GM12878 (cell line): ENCODE data around the gene CD52. TPM values are rescaled to one million over a fixed set of nuclear protein-coding genes. Genes with fewer than 3 reads are reported as not detected.

Experiments
- ATAC-seq: fragments of 200-7000 bp; cut with Tn5 transposase; 3 replicates; pipeline ENCODE4 v1.9.1; 2020; ENCODE audit warnings: mild to moderate bottlenecking, moderate library complexity
- BruUV-seq: library from RNA; stranded (reverse); fragments of 400-500 nt; replicated peaks from 2 replicates; lab custom pipeline; 2021; lab: Mats Ljungman, UMichigan
- CTCF ChIA-PET: fragments of 300-600 bp; sonication (Branson Sonifier 250); formaldehyde crosslinking; extraction: SDS; loops from one replicate; lab custom pipeline; 2021; ENCODE audit warnings: inconsistent platforms; lab: Yijun Ruan, JAX
- POLR2A ChIA-PET: fragments of 350-600 bp; formaldehyde crosslinking; extraction: SDS; loops from one replicate; lab custom pipeline; 2021; ENCODE audit warnings: inconsistent platforms; lab: Charles Lee
- RAD21 ChIA-PET: fragments of 300-600 bp; sonication (Branson Sonifier 250); formaldehyde crosslinking; loops from one replicate; lab custom pipeline; 2023; ENCODE audit warnings: antibody characterized with exemption; ENCODE audit not compliant: unreplicated experiment; lab: Charles Lee
- SMC1A ChIA-PET: fragments of 300-600 bp; sonication (Branson Sonifier 250); formaldehyde crosslinking; loops from one replicate; lab custom pipeline; 2023; ENCODE audit not compliant: unreplicated experiment, uncharacterized antibody; lab: Charles Lee
- DNase-seq: peaks from one replicate; pipeline ENCODE4 v3.0.0-alpha.2; 2011; ENCODE audit warnings: low read depth, low spot score
- FAIRE-seq: peaks from 3 replicates; lab custom pipeline; 2011; peaks lifted over from hg19 to GRCh38; lab: Jason Lieb, UNC
- H2AFZ ChIP-seq: 2 replicates; pipeline ENCODE4 v1.6.0; 2011; ENCODE audit warnings: low read depth, low read length, control low read depth; ENCODE audit not compliant: control insufficient read depth
- H3K27ac ChIP-seq: 2 replicates; pipeline ENCODE4 v1.5.1; 2011; ENCODE audit warnings: control low read depth; ENCODE audit not compliant: control insufficient read depth, insufficient read depth
- H3K27me3 ChIP-seq, 2 experiments: replicated peaks in 1 of 2; 2 replicates each; pipeline versions ENCODE4 v1.6.0 to v1.6.1; 2011; ENCODE audit warnings: low read length in 1 of 2; ENCODE audit not compliant: control insufficient read depth in 2 of 2, insufficient read depth in 2 of 2
- H3K36me3 ChIP-seq, 2 experiments: 2 replicates each; pipeline ENCODE4 v1.5.1; 2011; ENCODE audit warnings: low read length in 1 of 2; ENCODE audit not compliant: control insufficient read depth in 2 of 2, insufficient read depth in 2 of 2
- H3K4me1 ChIP-seq: 2 replicates; pipeline ENCODE4 v1.6.1; 2011; ENCODE audit warnings: mild to moderate bottlenecking, low read length, moderate library complexity, mixed read lengths; ENCODE audit not compliant: control insufficient read depth, insufficient read depth
- H3K4me2 ChIP-seq: 2 replicates; pipeline ENCODE4 v1.6.0; 2011; ENCODE audit warnings: control low read depth; ENCODE audit not compliant: control insufficient read depth, insufficient read depth
- H3K4me3 ChIP-seq: fragments of 200-600 bp; sonication (generic); 2 replicates; pipeline ENCODE4 v1.5.1; 2016
- H3K79me2 ChIP-seq: 2 replicates; pipeline ENCODE4 v1.6.0; 2011; ENCODE audit warnings: low read length; ENCODE audit not compliant: control insufficient read depth, insufficient read depth
- H3K9ac ChIP-seq: 2 replicates; pipeline ENCODE4 v1.8.0; 2011; ENCODE audit warnings: low read length, control low read depth, mixed read lengths; ENCODE audit not compliant: control insufficient read depth, insufficient read depth
- H3K9me3 ChIP-seq: replicated peaks from 3 replicates; pipeline ENCODE4 v1.5.1; 2011; ENCODE audit warnings: mild to moderate bottlenecking, low read length; ENCODE audit not compliant: control insufficient read depth, insufficient read depth
- H4K20me1 ChIP-seq: 2 replicates; pipeline ENCODE4 v1.6.0; 2011; ENCODE audit not compliant: control insufficient read depth, insufficient read depth
- ELK1 ChIP-seq: IDR thresholded peaks from 2 replicates; pipeline ENCODE4 v1.6.1; 2012; ENCODE audit warnings: low read depth, low read length, improper control_type of control experiment
- MEF2A ChIP-seq: IDR thresholded peaks from 2 replicates; pipeline ENCODE4 v1.6.1; 2011; ENCODE audit warnings: low read depth, mild to moderate bottlenecking, low read length, moderate library complexity; ENCODE audit not compliant: insufficient read depth
- WGBS: methylation state at CpG from one replicate; pipeline ENCODE4 v1.1.6; 2016; ENCODE audit warnings: low lambda C conversion rate; ENCODE audit not compliant: insufficient replicate concordance, insufficient coverage; ENCODE audit errors: missing lambda C conversion rate; 5-methylcytosine and 5-hydroxymethylcytosine counted together
- in situ Hi-C: fragments of 300-500 bp; cut with MboI; formaldehyde crosslinking; loops from 9 replicates; pipeline ENCODE4 v1.14.3; 2018; ENCODE audit warnings: mixed read lengths
- intact Hi-C: fragments of 100-400 bp; cut with micrococcal nuclease; formaldehyde crosslinking; loops from one replicate; pipeline ENCODE4 v1.14.2; 2022; ENCODE audit not compliant: unreplicated experiment
- polyA plus RNA-seq, 11 experiments: library from polyadenylated mRNA; depleted of rRNA in 4 of 11; unstranded in 6 of 11; stranded (reverse) in 5 of 11; fragments of >200 nt; fragmentation: Nextera tagmentation in 4 of 11; fragmentation: Illumina TruSeq in 1 of 11; extraction: Ambion mirVana in 4 of 11; extraction: Trizol in 1 of 11; gene quantifications; 1 replicate in 1 of 11; 2 replicates in 10 of 11; pipeline versions ENCODE4 v1.2.1 to v1.2.3, GENCODE V29; 2011 to 2016; ENCODE audit warnings: inconsistent platforms in 2 of 11, missing spikeins in 2 of 11, low read depth in 1 of 11
- total RNA-seq, 4 experiments: library from RNA; depleted of rRNA in 3 of 4; stranded (reverse); fragments of >200 nt in 3 of 4; fragmentation: Illumina TruSeq in 1 of 4; extraction: Trizol in 1 of 4; gene quantifications; 2 replicates each; pipeline versions ENCODE4 v1.2.1 to v1.2.3, GENCODE V29; 2013 to 2021

Gene CD52
- total and polyA plus RNA-seq, 10 of the 15 experiments (the other 5 are each of a cell fraction or from before 2014, with no cell fraction given), result 237 to 2,736 (median 532) TPM

GRCh38 chr1:26286064-26286416 is 31.7 kb upstream of the CD52 start:
- 93% methylated on average over 2 of the region's 2 CpGs for WGBS
- RAD21 ChIA-PET, result interaction anchor here (0.6 to 8.7 kb wide), 12 partner anchors 10 to 938 kb away, joined by 3 to 477 read pairs (median 11); partner anchors contain the start of genes CD52, DHDDS and UBXN11
- SMC1A ChIA-PET, result interaction anchor here (0.6 to 11.1 kb wide), 13 partner anchors 10 to 243 kb away, joined by 3 to 474 read pairs (median 12); partner anchors contain the start of genes CD52 and UBXN11
- in situ Hi-C loops (loop anchor here (5.0 kb wide), 1 partner anchor 36 kb away; no protein-coding TSS in a partner anchor), intact Hi-C loops (no loop called here)
- POLR2A ChIA-PET, result interaction anchor here (9.2 kb wide), 1 partner anchor 32 kb away, joined by 253 read pairs; the partner anchor contains the start of gene CD52
- Histone ChIP-seq H3K4me3 (no peak overlapping the region), H3K36me3 (peaks cover 3 to 4% of the 10 kb centered on the region in 2 experiments; a peak in 2 of 4 replicates), H4K20me1 (no peaks in the 10 kb centered on the region), H2AFZ (no peak overlapping the region), H3K4me2 (no peak overlapping the region; the same call in 1 of the 2 replicates), H3K27ac (peak overlapping the region; percentile 86; the same call in 1 of the 2 replicates), H3K79me2 (peaks cover 7% of the 10 kb centered on the region), H3K27me3 (no peaks in the 10 kb centered on the region), H3K9ac (no peak overlapping the region), H3K9me3 (no peaks in the 10 kb centered on the region), H3K4me1 (peaks cover 76% of the 10 kb centered on the region)
- FAIRE-seq, result no peak
- no peak for ATAC-seq
- BruUV-seq, result no TSS peak
- 0 out of 2 replicates have a peak, but pooled peaks have one; percentile 42 for TF ChIP-seq ELK1
- TF ChIP-seq MEF2A, result no peak
- CTCF ChIA-PET, result interaction anchor here (0.6 to 18.0 kb wide), 24 partner anchors 10 to 737 kb away, joined by 3 to 879 read pairs (median 10); partner anchors contain the start of genes CD52, CEP85, UBXN11 and ZNF593
- no peak for DNase-seq
